ENCODE results near the gene ZBTB2. TPM values are rescaled to one million over a fixed set of nuclear protein-coding genes. Genes with fewer than 3 reads are reported as not detected.

The ZBTB2 gene, protein sequence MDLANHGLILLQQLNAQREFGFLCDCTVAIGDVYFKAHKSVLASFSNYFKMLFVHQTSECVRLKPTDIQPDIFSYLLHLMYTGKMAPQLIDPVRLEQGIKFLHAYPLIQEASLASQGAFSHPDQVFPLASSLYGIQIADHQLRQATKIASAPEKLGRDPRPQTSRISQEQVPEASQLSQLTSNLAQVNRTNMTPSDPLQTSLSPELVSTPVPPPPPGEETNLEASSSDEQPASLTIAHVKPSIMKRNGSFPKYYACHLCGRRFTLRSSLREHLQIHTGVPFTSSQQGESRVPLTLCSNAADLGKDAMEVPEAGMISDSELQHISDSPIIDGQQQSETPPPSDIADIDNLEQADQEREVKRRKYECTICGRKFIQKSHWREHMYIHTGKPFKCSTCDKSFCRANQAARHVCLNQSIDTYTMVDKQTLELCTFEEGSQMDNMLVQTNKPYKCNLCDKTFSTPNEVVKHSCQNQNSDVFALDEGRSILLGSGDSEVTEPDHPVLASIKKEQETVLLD
- total RNA-seq (2021), result 14.0 to 14.3 TPM (median 14.3 TPM) in 3 replicates
- Bru-seq, nascent RNA, result percentile 77 among the genes with signal in this experiment
- long read RNA-seq, experiment 1, transcript ZBTB2-201 (3 exons, 3,090 nt), result major isoform, 36 of 63 reads
- long read RNA-seq, experiment 1, partial matches to known transcripts, result 2 of 63 reads
- long read RNA-seq, experiment 1, other reads (novel, unspliced or antisense), result 25 of 63 reads
- long read RNA-seq, experiment 2, transcript ZBTB2-201 (3 exons, 3,090 nt), result major isoform, 7 of 20 reads
- long read RNA-seq, experiment 2, partial matches to known transcripts, result 9 of 20 reads
- long read RNA-seq, experiment 2, other reads (novel, unspliced or antisense), result 4 of 20 reads
- long read RNA-seq, experiment 3, partial matches to known transcripts, result 0 of 2 reads
- long read RNA-seq, experiment 3, other reads (novel, unspliced or antisense), result 1 of 2 reads

DNA sequence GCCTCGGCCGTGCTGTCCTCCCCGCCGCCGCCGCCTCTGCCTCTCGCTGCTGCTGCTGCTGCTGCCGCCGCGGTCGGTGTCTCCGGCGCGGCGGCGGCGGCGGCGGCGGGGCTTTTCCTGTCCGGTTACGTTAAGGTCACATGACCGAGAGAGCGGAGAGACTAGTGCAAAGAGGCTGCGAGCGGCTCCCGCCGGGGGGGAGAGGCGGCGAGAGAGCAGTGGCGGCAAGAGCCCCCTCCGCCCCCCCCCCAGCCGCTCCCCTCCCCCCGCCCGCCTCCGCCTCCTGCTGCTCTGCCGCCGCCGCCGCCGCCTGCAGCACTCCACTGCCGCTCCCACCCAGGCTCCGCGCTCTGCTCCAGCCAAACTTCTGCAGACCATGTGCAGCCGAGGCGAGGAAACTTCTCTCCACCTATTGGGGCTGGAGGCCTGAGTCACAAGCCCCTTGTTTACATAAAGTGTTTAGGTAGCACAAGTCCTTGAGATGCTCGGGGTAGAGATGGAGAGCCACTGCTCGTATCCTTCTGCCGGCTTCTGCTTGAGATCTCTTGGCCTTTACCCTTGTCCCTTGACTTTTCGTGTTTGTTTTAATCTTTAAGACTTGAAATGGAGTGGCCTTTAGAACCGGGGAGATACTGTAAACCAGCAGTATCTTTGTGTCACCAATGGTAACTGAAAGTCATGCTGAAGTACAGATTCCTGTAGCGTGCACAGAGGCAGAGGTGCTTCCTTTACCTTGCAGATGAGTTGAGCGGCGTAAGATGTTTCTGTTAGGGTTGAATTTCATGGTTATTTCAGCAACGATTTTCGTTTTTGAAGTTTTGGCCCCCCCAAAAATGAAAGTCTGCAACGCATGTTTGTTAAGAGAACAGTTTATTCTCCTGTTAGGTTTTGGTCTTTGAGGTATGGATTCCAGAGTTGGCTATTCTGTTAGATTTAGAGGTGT lies at the start of gene ZBTB2:
ZBTB2 (minus strand) TSS at position 89 of the 943 bp plus-strand sequence. CDS start 17,922 bp downstream, outside the sequence.
- Mint-ChIP-seq H3K9me3 (no peaks in the 10 kb centered on the region), H3K4me3 (peak within 1 kb of the TSS; percentile 93), H3K27me3 (ENCODE audit: low read depth) (no peaks in the 10 kb centered on the region), H3K36me3 (peaks cover 20% of the 10 kb centered on the region), H3K27ac (peak within 1 kb of the TSS; percentile 99), H3K4me1 (peaks cover 51% of the 10 kb centered on the region)
- CTCF ChIA-PET, result interaction anchor here (1.1 kb wide), 1 partner anchor 15 kb away, joined by 3 read pairs; no protein-coding TSS in a partner anchor
- POLR2A ChIA-PET, result no interaction called here
- DNase-seq (ENCODE audit: low spot score) (peak; percentile 71), ATAC-seq (peak; percentile 10)
- TF ChIP-seq, protein P1, sequence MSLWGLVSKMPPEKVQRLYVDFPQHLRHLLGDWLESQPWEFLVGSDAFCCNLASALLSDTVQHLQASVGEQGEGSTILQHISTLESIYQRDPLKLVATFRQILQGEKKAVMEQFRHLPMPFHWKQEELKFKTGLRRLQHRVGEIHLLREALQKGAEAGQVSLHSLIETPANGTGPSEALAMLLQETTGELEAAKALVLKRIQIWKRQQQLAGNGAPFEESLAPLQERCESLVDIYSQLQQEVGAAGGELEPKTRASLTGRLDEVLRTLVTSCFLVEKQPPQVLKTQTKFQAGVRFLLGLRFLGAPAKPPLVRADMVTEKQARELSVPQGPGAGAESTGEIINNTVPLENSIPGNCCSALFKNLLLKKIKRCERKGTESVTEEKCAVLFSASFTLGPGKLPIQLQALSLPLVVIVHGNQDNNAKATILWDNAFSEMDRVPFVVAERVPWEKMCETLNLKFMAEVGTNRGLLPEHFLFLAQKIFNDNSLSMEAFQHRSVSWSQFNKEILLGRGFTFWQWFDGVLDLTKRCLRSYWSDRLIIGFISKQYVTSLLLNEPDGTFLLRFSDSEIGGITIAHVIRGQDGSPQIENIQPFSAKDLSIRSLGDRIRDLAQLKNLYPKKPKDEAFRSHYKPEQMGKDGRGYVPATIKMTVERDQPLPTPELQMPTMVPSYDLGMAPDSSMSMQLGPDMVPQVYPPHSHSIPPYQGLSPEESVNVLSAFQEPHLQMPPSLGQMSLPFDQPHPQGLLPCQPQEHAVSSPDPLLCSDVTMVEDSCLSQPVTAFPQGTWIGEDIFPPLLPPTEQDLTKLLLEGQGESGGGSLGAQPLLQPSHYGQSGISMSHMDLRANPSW (CRISPR knock-in tag; conservative IDR thresholded peaks at IDR 0.05; ENCODE audit: low read depth), result no peak
- TF ChIP-seq, protein P2, sequence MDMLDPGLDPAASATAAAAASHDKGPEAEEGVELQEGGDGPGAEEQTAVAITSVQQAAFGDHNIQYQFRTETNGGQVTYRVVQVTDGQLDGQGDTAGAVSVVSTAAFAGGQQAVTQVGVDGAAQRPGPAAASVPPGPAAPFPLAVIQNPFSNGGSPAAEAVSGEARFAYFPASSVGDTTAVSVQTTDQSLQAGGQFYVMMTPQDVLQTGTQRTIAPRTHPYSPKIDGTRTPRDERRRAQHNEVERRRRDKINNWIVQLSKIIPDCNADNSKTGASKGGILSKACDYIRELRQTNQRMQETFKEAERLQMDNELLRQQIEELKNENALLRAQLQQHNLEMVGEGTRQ (CRISPR knock-in tag; IDR thresholded peaks at IDR 0.05), result peak; percentile 81
- 0 out of 2 replicates have a peak, but pooled peaks have one; percentile 12 for TF ChIP-seq KAT7 (CRISPR knock-in tag; IDR thresholded peaks at IDR 0.05; ENCODE audit: borderline replicate concordance)
- TF ChIP-seq, protein P3, sequence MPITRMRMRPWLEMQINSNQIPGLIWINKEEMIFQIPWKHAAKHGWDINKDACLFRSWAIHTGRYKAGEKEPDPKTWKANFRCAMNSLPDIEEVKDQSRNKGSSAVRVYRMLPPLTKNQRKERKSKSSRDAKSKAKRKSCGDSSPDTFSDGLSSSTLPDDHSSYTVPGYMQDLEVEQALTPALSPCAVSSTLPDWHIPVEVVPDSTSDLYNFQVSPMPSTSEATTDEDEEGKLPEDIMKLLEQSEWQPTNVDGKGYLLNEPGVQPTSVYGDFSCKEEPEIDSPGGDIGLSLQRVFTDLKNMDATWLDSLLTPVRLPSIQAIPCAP (CRISPR knock-in tag; IDR thresholded peaks at IDR 0.05), result no peak
- TF ChIP-seq GABPB1 (CRISPR knock-in tag; IDR thresholded peaks at IDR 0.05), result peak; percentile 34; the same call in 1 of the 2 replicates
- 0 out of 2 replicates have a peak, but pooled peaks have one; percentile 5 for TF ChIP-seq FOXP1 (CRISPR knock-in tag; IDR thresholded peaks at IDR 0.05; ENCODE audit: borderline replicate concordance)
- TF ChIP-seq FOXK1 (CRISPR knock-in tag; IDR thresholded peaks at IDR 0.05), result peak; percentile 70; the same call in 1 of the 2 replicates

DNA sequence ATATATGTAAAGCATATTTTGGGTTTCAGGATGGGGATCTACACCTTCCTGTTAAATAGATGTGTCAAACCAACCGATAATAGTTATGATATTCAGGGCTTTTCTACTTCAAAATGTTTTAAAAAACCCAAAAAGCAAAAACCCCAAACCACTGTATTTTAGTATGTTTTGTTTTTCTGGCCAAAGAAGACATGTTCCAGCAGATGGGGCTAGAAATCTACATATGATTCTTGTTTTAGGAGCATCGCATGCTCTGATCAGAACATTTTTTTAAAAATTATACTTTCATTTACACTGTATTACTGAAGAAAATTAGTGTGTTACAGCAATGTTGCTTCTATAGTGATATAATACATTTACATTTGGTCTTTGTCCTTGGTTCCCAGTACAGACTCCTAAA lies 49.6 kb upstream of the ZBTB2 start:
- DNase-seq (ENCODE audit: low spot score) (no peak), ATAC-seq (no peak)
- CTCF ChIA-PET, result interaction anchor here (1.0 kb wide), 1 partner anchor 149 kb away, joined by 4 read pairs; no protein-coding TSS in a partner anchor
- Mint-ChIP-seq H3K27me3 (ENCODE audit: low read depth) (no peaks in the 10 kb centered on the region), H3K36me3 (peaks cover 9% of the 10 kb centered on the region), H3K9me3 (no peaks in the 10 kb centered on the region), H3K27ac (no peak overlapping the region), H3K4me3 (no peak overlapping the region), H3K4me1 (no peaks in the 10 kb centered on the region)
- POLR2A ChIA-PET, result interaction anchor here (1.0 kb wide), 1 partner anchor 51 kb away, joined by 3 read pairs; no protein-coding TSS in a partner anchor
- TF ChIP-seq IRF2 (CRISPR knock-in tag; IDR thresholded peaks at IDR 0.05; ENCODE audit: borderline replicate concordance, low read depth) (no peak), EMX1 (CRISPR knock-in tag; IDR thresholded peaks at IDR 0.05) (no peak), NFE2L1 (CRISPR knock-in tag; IDR thresholded peaks at IDR 0.05) (no peak), RORB (CRISPR knock-in tag; IDR thresholded peaks at IDR 0.05) (no peak), NR3C1 (CRISPR knock-in tag; conservative IDR thresholded peaks at IDR 0.05; ENCODE audit: low read depth) (no peak), CREM (CRISPR knock-in tag; IDR thresholded peaks at IDR 0.05) (no peak), TCF7 (CRISPR knock-in tag; IDR thresholded peaks at IDR 0.05; ENCODE audit: low read depth) (no peak)
- TF ChIP-seq, protein P4, sequence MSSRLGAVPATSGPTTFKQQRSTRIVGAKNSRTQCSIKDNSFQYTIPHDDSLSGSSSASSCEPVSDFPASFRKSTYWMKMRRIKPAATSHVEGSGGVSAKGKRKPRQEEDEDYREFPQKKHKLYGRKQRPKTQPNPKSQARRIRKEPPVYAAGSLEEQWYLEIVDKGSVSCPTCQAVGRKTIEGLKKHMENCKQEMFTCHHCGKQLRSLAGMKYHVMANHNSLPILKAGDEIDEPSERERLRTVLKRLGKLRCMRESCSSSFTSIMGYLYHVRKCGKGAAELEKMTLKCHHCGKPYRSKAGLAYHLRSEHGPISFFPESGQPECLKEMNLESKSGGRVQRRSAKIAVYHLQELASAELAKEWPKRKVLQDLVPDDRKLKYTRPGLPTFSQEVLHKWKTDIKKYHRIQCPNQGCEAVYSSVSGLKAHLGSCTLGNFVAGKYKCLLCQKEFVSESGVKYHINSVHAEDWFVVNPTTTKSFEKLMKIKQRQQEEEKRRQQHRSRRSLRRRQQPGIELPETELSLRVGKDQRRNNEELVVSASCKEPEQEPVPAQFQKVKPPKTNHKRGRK (CRISPR knock-in tag; IDR thresholded peaks at IDR 0.05; ENCODE audit: borderline replicate concordance), result no peak
- TF ChIP-seq, protein P5, sequence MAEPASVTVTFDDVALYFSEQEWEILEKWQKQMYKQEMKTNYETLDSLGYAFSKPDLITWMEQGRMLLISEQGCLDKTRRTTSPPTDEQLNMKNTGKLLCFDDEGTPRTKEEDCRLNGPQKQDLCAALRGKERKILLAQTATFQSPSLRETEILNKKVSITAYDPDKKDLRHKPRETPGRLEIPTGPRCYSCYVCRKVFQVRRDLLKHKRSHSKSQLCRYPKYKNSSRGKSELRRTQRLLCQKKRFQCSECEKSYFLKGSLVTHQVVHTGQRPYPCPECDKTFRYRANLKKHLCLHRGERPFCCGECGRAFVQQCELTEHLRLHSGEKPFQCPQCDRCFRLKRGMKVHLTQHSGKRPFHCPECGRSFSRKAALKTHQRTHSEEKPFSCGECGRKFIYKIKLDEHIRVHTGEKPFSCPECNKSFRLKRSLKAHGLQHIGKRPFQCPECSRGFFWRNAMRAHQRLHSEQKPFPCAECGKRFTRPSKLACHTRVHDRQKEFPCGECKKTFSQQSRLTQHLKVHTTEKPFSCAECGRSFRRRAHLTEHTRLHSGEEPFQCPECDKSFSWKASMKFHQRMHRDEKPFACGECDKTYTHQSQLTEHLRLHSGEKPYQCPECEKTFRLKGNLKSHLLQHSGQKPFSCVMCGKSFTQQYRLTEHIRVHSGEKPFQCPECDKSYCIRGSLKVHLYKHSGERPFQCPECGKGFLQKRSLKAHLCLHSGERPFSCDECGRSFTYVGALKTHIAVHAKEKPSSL (CRISPR knock-in tag; conservative IDR thresholded peaks at IDR 0.05), result no peak
- TF ChIP-seq, protein P6, sequence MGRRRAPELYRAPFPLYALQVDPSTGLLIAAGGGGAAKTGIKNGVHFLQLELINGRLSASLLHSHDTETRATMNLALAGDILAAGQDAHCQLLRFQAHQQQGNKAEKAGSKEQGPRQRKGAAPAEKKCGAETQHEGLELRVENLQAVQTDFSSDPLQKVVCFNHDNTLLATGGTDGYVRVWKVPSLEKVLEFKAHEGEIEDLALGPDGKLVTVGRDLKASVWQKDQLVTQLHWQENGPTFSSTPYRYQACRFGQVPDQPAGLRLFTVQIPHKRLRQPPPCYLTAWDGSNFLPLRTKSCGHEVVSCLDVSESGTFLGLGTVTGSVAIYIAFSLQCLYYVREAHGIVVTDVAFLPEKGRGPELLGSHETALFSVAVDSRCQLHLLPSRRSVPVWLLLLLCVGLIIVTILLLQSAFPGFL (CRISPR knock-in tag; IDR thresholded peaks at IDR 0.05; ENCODE audit: borderline replicate concordance), result no peak
- TF ChIP-seq, protein P7, sequence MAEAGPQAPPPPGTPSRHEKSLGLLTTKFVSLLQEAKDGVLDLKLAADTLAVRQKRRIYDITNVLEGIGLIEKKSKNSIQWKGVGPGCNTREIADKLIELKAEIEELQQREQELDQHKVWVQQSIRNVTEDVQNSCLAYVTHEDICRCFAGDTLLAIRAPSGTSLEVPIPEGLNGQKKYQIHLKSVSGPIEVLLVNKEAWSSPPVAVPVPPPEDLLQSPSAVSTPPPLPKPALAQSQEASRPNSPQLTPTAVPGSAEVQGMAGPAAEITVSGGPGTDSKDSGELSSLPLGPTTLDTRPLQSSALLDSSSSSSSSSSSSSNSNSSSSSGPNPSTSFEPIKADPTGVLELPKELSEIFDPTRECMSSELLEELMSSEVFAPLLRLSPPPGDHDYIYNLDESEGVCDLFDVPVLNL (CRISPR knock-in tag; IDR thresholded peaks at IDR 0.05; ENCODE audit: borderline replicate concordance, low read depth), result no peak
